SU-DHL-6 (cell line): Measurements from ENCODE around the gene NXPH4.

ENCODE experiments used
- H2AFZ ChIP-seq: fragments of 200-600 bp; sonication (generic); 2 replicates; pipeline ENCODE4 v1.6.1; 2014; ENCODE audit warnings: low read depth, mild to moderate bottlenecking, moderate library complexity, mixed read lengths, antibody characterized with exemption, low read length; ENCODE audit not compliant: severe bottlenecking
- H3F3A ChIP-seq: fragments of 200-600 bp; shearing (Covaris generic); 2 replicates; pipeline ENCODE4 v1.6.0; 2016; ENCODE audit warnings: antibody characterized with exemption, mild to moderate bottlenecking; ENCODE audit not compliant: insufficient read depth
- H3K27ac ChIP-seq: fragments of 200-600 bp; sonication (generic); 2 replicates; pipeline ENCODE4 v1.5.1; 2016; ENCODE audit warnings: low read depth, mild to moderate bottlenecking, low read length, moderate library complexity, mixed read lengths
- H3K27me3 ChIP-seq: fragments of 200-600 bp; sonication (generic), shearing (Covaris generic); 2 replicates; pipeline ENCODE4 v1.6.0; 2014; ENCODE audit warnings: mild to moderate bottlenecking, low read length
- H3K36me3 ChIP-seq: fragments of 200-600 bp; sonication (generic); 2 replicates; pipeline ENCODE4 v1.6.1; 2014; ENCODE audit warnings: mild to moderate bottlenecking, low read length, mixed read lengths
- H3K4me2 ChIP-seq: fragments of 300-600, 200-600 bp; shearing (Covaris generic), sonication (generic); 2 replicates; pipeline ENCODE4 v1.6.0; 2014; ENCODE audit warnings: low read length, low read depth, mild to moderate bottlenecking; ENCODE audit not compliant: poor library complexity, severe bottlenecking
- H3K4me3 ChIP-seq: fragments of 200-600 bp; sonication (generic); 2 replicates; pipeline ENCODE4 v1.5.1; 2014; ENCODE audit warnings: antibody characterized with exemption, low read length, mild to moderate bottlenecking, mixed read lengths; ENCODE audit not compliant: insufficient read depth, poor library complexity, severe bottlenecking
- H3K79me2 ChIP-seq: fragments of 200-600 bp; sonication (generic); 2 replicates; pipeline ENCODE4 v1.6.1; 2014; ENCODE audit warnings: mild to moderate bottlenecking, low read length, moderate library complexity; ENCODE audit not compliant: insufficient read depth
- H3K9ac ChIP-seq: fragments of 200-600 bp; sonication (generic); 2 replicates; pipeline ENCODE4 v1.7.0; 2014; ENCODE audit warnings: mild to moderate bottlenecking, low read length
- H3K9me2 ChIP-seq: fragments of 200-600 bp; sonication (generic); replicated peaks from 2 replicates; pipeline ENCODE4 v1.6.1; 2014; ENCODE audit warnings: low read length; ENCODE audit not compliant: insufficient read depth
- H3K9me3 ChIP-seq: fragments of 200-600 bp; sonication (generic); 2 replicates; pipeline ENCODE4 v1.6.1; 2014; ENCODE audit warnings: low read length, mixed read lengths; ENCODE audit not compliant: insufficient read depth
- H4K20me1 ChIP-seq: fragments of 200-600 bp; sonication (generic); 2 replicates; pipeline ENCODE4 v1.6.1; 2014; ENCODE audit warnings: low read depth, mild to moderate bottlenecking, antibody characterized with exemption, low read length, moderate library complexity, mixed read lengths
- CTCF ChIP-seq: fragments of 200-600 bp; sonication (generic); IDR thresholded peaks from one replicate; pipeline ENCODE4 v1.5.1; 2017; ENCODE audit warnings: antibody characterized with exemption, mild to moderate bottlenecking, low read length, moderate library complexity; ENCODE audit not compliant: insufficient read depth, poor library complexity, severe bottlenecking
- EZH2phosphoT487 ChIP-seq: fragments of 200-600 bp; sonication (generic), shearing (Covaris generic); conservative IDR thresholded peaks from 2 replicates; pipeline ENCODE4 v1.6.1; 2018; ENCODE audit warnings: mild to moderate bottlenecking, antibody characterized with exemption, low read length, moderate library complexity, mixed read lengths

Gene NXPH4

GRCh38 chr12:57258977-57259970, 42.7 kb downstream of the NXPH4 start:
- Histone ChIP-seq H3F3A (no peaks in the 10 kb centered on the region), H2AFZ (no peak overlapping the region), H3K9me2 (no peaks in the 10 kb centered on the region), H3K27me3 (no peaks in the 10 kb centered on the region), H3K79me2 (no peaks in the 10 kb centered on the region), H3K36me3 (peaks cover 4% of the 10 kb centered on the region; the same call in 1 of the 2 replicates), H3K4me2 (no peak overlapping the region), H4K20me1 (no peaks in the 10 kb centered on the region), H3K27ac (no peak overlapping the region), H3K9me3 (no peaks in the 10 kb centered on the region), H3K4me3 (no peak overlapping the region), H3K9ac (no peak overlapping the region)
- TF ChIP-seq EZH2phosphoT487 (no peak), CTCF (no peak)

- H4K20me1 ChIP-seq: no peaks in the 10 kb centered on the region
- no peak overlapping the region for H3K9ac ChIP-seq
- TF ChIP-seq EZH2phosphoT487 (no peak), CTCF (no peak)
- H3K79me2 ChIP-seq: no peaks in the 10 kb centered on the region
- H3K27ac ChIP-seq: no peak overlapping the region
- H3K4me3 ChIP-seq: no peak overlapping the region
- H3K27me3 ChIP-seq: no peaks in the 10 kb centered on the region
- H3K4me2 ChIP-seq: no peak overlapping the region
- H2AFZ ChIP-seq: no peak overlapping the region
- H3K9me3 ChIP-seq: no peaks in the 10 kb centered on the region
- H3K36me3 ChIP-seq: peaks cover 4% of the 10 kb centered on the region; the same call in 1 of the 2 replicates
- H3K9me2 ChIP-seq: no peaks in the 10 kb centered on the region
- 0 out of 2 replicates have a peak, but pooled peaks cover 3% of the 10 kb centered on the region for H3F3A ChIP-seq
Observed at GRCh38 chr12:57260366-57260765, 43.8 kb downstream of the NXPH4 start.

- Histone ChIP-seq H3K79me2 (no peaks in the 10 kb centered on the region), H4K20me1 (no peaks in the 10 kb centered on the region), H3K9me2 (no peaks in the 10 kb centered on the region), H3K36me3 (peaks cover 4% of the 10 kb centered on the region; the same call in 1 of the 2 replicates), H3K27ac (no peak overlapping the region), H3K9me3 (no peaks in the 10 kb centered on the region), H3F3A (0 out of 2 replicates have a peak, but pooled peaks cover 4% of the 10 kb centered on the region), H3K27me3 (no peaks in the 10 kb centered on the region), H3K4me3 (no peak overlapping the region), H2AFZ (no peak overlapping the region), H3K9ac (no peak overlapping the region), H3K4me2 (no peak overlapping the region)
- TF ChIP-seq EZH2phosphoT487 (no peak), CTCF (no peak)
Observed at GRCh38 chr12:57261428-57261865, 44.9 kb downstream of the NXPH4 start.
